HCEC 1CT (cell line): ENCODE results near the gene ROR2.

ENCODE experiments used
- DNase-seq: peaks from one replicate; pipeline ENCODE4 v3.0.0-alpha.2; 2017

The ROR2 gene

GRCh38 chr9:91920630-91921350, 29.2 kb downstream of the ROR2 start:
- DNase-seq: no peak

- DNase-seq: no peak
Observed at GRCh38 chr9:91919621-91920020, 30.4 kb downstream of the ROR2 start.

- no peak for DNase-seq
Observed at GRCh38 chr9:91917436-91917835, 32.6 kb downstream of the ROR2 start.

DNA sequence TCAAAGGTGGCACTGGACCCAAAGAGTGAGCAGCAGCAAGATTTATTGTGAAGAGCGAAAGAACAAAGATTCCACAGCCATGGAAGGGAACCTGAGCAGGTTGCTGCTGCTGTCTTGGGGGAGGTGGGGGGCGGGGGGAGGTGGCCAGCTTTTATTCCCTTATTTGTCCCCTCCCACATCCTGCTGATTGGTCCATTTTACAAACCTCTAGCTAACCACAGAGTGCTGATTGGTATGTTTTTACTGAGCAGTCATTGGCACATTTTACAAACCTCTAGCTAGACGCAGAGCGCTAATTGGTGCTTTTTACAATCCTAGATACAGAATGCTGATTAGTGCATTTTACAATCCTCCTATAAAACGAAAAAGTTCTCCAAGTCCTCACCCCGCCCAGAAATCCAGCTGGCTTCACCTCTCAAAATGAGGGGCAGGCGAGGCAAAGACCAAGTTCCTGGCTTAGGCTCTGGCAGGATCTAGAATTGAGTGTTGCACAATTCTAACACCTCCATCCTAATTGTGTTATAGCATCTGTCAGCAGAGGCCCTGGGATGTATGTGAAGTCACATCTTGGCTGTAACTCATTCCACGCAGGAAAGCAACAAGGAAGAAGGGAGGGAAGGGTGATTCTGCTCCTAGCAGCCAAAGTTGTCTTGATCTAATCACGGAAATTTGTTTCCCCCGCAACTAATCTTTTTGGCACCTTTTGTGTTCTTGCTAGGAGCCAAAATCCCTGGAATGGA, 34.3 kb downstream of the ROR2 start:
- DNase-seq: no peak

DNA sequence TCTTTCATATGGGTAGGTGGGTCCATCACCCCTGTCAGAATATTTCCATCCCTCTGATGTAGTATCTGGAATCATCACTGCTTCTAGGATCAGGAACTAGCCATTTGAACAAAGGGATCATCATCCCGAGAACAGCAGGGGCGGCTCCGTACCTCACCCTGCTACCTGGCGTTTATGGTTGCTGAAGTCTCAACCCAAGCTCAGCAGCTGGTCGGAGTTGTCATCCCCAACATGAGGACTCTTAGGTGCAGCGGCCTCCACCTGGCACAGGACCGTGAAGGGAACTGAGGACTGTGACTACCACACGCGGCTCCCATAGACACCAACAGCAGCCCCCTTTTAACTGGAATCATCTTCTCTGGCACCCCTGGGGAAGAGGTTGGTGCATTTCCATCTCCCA, 35.1 kb downstream of the ROR2 start:
- no peak for DNase-seq

GRCh38 chr9:91914404-91914803, 35.6 kb downstream of the ROR2 start:
- DNase-seq: no peak

- no peak for DNase-seq
Observed at GRCh38 chr9:91913986-91914385, 36.0 kb downstream of the ROR2 start.

- DNase-seq: no peak
Observed at GRCh38 chr9:91913096-91913495, 36.9 kb downstream of the ROR2 start.

DNA sequence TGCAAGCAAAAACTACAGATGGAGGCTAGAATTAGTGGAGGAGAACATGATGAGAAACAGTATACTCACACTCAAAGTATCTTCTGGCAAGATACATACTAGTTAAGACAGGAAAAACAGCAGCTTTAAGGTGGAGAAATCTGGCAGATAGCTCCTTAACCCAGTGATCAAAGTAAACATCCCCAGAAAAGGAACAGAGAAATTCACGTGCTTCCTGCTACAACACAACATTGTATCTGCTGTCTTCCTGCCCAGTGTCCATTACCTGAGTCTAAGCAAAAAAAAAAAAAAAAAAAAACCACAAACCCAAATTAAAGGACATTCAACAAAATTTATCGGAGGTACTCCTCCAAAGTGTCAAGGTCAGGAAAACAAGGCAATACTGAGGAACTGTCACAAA, 38.4 kb downstream of the ROR2 start:
- no peak for DNase-seq

DNA sequence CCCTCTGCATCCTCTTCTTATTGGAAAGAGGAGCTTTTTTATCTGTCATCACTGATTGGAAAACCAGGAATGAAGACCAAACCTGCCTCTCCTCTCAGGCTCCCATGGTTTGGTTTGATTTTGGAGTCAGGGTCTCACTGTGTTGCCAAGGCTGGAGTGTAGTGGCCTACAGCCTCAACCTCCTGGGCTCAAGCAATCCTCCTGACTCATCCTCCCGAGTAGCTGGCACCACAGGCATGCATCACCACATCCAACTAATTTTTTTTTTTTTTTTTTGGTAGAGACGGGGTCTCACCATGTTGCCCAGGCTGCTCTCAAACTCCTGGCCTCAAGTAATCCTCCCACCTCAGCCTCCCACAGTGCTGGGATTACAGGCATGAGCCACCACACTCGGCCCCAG, 40.8 kb downstream of the ROR2 start:
- peak; percentile 21 for DNase-seq

- peak; percentile 63 for DNase-seq
Observed at GRCh38 chr9:91908746-91909145, 41.3 kb downstream of the ROR2 start.

GRCh38 chr9:91908293-91908623, 41.8 kb downstream of the ROR2 start:
- DNase-seq: no peak

- DNase-seq: no peak
Observed at GRCh38 chr9:91907484-91908292, 42.3 kb downstream of the ROR2 start.

DNA sequence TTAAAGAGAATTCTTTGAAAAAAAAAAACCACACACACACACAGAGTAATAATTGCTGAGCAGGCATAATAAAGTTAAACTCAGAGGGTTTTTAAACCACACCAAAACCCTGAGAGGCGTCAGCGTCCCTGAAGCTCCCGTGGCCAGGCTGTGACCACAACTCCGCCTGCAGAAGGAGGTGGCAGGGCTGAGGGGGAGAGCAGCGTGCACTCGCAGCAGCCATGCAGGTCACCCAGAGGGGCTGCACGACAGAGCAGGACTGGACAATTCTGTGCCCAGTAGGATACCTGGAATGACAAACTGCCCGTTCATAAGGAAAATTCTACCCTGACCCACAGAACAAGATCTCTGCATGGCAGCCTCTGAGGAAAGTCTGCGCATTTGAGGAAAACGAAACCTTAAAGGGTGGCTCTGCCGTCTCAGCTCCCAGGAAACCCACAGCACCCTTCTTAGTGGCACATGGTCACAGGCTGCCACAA, 44.0 kb downstream of the ROR2 start:
- no peak for DNase-seq

GRCh38 chr9:91905237-91905650, 44.8 kb downstream of the ROR2 start:
- no peak for DNase-seq

GRCh38 chr9:91904588-91905236, 45.3 kb downstream of the ROR2 start:
- no peak for DNase-seq

DNA sequence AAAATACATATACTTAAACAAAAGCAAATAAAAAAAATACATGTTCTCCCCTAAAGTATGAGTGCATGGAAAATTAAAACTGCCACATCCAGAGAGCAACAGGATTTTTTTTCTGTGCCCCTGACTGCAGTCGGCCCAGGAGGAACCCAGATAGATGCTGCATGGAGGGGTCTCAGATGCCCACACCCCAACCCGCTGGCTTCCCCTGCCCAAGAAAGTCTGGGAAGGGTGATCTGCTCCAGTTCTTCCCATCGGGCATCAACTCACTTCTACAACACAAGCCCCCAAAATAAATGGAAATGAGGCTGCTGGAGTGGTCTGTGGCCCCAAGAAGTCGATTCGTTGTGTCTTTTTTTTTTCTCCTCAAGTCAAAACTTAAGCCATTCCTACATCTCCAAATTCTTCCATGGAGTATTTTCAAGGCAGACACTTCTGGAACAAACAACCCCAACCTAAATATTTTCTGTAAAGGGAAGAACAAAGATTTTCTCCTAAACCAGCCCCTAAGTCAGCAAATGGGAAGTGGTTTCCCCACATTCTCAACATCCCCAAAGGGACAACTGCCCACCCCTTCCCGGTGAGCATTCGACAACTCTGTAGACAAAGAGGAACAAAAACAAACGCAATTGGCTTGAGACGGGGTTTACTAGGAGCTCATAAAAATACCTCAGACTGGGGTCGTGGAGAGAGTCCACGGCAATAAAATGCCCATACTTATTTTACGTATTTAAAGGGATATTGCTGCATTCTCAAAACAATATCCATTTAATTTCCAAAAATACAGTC, 46.7 kb downstream of the ROR2 start:
- no peak for DNase-seq

DNA sequence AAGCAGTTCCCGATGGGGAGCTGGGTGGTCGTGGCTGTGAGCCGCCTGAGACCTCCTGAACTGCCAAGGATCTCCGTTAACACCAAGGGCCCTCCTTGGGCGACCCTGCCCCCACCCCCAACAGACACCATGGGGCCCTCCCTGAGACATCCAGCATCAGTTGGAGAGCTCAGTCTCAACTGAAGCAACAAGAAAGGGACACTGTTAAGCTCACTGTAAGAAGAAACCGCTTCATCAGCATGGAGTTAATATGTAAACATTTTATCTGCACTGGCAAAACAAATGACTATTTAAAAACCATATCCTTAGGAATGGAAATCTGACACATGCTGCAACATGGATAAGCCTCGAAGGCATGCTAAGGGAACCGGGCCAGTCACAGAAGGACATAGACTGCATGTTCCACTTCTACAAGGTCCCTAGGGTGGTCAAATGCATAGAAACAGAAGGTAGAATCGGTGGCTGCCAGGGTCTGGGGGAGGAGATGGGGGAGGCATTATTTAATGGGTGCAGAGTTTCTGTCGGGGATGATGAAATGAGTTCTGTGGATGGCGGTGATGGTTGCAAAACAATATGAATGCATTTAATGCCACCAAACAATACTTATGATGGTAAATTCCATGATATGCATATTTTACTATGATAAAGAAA, 47.4 kb downstream of the ROR2 start:
- DNase-seq: no peak

DNA sequence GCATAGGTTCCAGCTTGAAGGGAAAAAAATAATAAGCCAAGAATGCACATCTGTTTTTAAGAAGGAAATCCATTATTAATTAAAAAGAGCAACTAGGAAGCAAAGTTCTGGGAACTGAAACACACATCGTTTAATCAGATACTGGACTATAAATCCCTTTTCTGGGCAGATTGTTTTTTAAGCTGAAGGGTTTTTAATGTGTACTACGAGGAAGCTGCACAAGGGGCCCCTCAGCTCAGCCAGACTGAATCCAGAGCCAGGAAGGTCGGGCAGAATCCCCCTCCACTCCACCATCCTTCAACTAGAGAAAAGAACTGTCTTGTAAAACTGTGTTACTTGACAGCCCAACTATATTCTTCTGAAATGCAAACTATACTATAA, 49.2 kb downstream of the ROR2 start:
- DNase-seq: no peak

DNA sequence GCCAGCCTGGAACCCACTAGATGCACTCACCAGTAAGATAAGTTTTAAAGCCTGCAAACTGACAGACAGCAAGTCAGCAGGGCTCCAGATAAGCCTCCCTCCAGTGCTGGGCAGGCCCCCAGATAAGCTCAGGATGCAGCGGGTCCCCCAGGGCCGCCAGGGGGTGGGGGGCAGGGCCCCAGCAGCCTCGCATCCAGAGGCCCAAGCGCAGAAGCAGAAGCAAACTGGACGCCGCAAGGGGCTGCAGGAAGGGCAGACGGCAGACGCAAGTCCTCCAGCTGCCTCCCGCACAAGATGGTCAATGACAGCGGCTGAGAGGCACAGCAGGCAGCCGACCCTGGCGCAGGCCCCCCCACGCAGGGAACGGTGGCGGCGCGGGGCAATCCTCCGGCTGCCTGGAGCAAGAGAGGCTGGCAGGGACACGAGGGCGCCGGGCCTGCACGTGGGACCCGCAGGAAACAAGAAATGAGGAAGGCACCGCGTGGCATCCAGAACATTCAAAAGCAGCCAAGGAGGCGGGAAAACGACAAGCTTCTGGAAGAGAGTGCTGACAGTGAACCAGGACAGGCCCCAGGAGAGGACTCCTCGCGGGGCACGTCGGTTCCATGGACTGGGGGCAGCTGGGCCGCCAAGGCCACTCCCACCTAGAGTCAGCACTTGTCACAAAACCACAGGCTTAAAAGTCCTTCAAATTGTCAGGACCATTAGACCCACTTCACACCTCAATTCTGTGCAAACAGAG, 49.8 kb downstream of the ROR2 start:
- no peak for DNase-seq

GRCh38 chr9:91899594-91899993, 50.4 kb downstream of the ROR2 start:
- no peak for DNase-seq
